H1 (cell line): ENCODE data around the gene NASP. TPM values are rescaled to one million over a fixed set of nuclear protein-coding genes. Genes with fewer than 3 reads are reported as not detected.

ENCODE experiments used
- CTCF ChIA-PET: fragments of 300-600 bp; sonication (Branson Sonifier 250); formaldehyde crosslinking; loops from one replicate; lab custom pipeline; 2021; ENCODE audit not compliant: partially characterized antibody; lab: Charles Lee
- POLR2A ChIA-PET: fragments of 300-600 bp; sonication (Branson Sonifier 250); formaldehyde crosslinking; loops from one replicate; lab custom pipeline; 2021; ENCODE audit warnings: inconsistent platforms; ENCODE audit not compliant: partially characterized antibody; lab: Charles Lee
- DNase-seq, 2 experiments: peaks; one replicate each; pipeline versions ENCODE4 v3.0.0 to v3.0.0-alpha.2; 2010 to 2022; ENCODE audit warnings: low spot score in 2 of 2, low read depth in 1 of 2, mixed read lengths in 1 of 2
- FAIRE-seq: peaks from 2 replicates; lab custom pipeline; 2011; peaks lifted over from hg19 to GRCh38; lab: Jason Lieb, UNC
- H2AFZ ChIP-seq: 2 replicates; pipeline ENCODE4 v1.8.1; 2012; ENCODE audit warnings: low read length, inconsistent platforms
- H2AK5ac ChIP-seq: 2 replicates; pipeline ENCODE4 v1.6.1; 2013; ENCODE audit warnings: low read depth, low read length
- H2BK120ac ChIP-seq: replicated peaks from 2 replicates; pipeline ENCODE3; 2013; ENCODE audit warnings: low read depth, low read length, inconsistent platforms
- H2BK12ac ChIP-seq: 2 replicates; pipeline ENCODE4 v1.6.1; 2013; ENCODE audit warnings: low read depth, low read length
- H2BK15ac ChIP-seq: 2 replicates; pipeline ENCODE4 v1.6.1; 2013; ENCODE audit warnings: low read length
- H2BK20ac ChIP-seq: 2 replicates; pipeline ENCODE4 v1.6.1; 2013; ENCODE audit warnings: low read length
- H2BK5ac ChIP-seq: 2 replicates; pipeline ENCODE4 v1.6.1; 2013; ENCODE audit warnings: low read depth, low read length
- H3K14ac ChIP-seq: 2 replicates; pipeline ENCODE4 v1.6.1; 2013; ENCODE audit warnings: inconsistent platforms; ENCODE audit not compliant: insufficient read length
- H3K18ac ChIP-seq: 2 replicates; pipeline ENCODE4 v1.6.1; 2013; ENCODE audit warnings: low read length; ENCODE audit errors: extremely low read depth
- H3K23ac ChIP-seq: 2 replicates; pipeline ENCODE4 v1.6.1; 2013; ENCODE audit warnings: inconsistent platforms; ENCODE audit not compliant: insufficient read length
- H3K23me2 ChIP-seq: 2 replicates; pipeline ENCODE4 v1.6.1; 2013; ENCODE audit warnings: low read depth, low read length
- H3K27ac ChIP-seq: 2 replicates; pipeline ENCODE4 v1.6.1; 2011; ENCODE audit warnings: low read depth, low read length, inconsistent platforms
- H3K27me3 ChIP-seq, 4 experiments: replicated peaks in 1 of 4; 1 replicate in 1 of 4; 2 replicates in 3 of 4; pipeline versions ENCODE4 v1.6.1 to v1.8.1; 2011 to 2013; ENCODE audit warnings: low read length in 3 of 4, mild to moderate bottlenecking in 3 of 4, inconsistent platforms in 2 of 4, mixed read lengths in 2 of 4, moderate library complexity in 1 of 4; ENCODE audit not compliant: control insufficient read depth in 3 of 4, insufficient read depth in 3 of 4; ENCODE audit errors: extremely low read depth in 1 of 4
- H3K36me3 ChIP-seq, 4 experiments: 2 replicates each; pipeline versions ENCODE4 v1.6.1 to v1.8.1; 2011 to 2013; ENCODE audit warnings: mild to moderate bottlenecking in 4 of 4, low read length in 3 of 4, moderate library complexity in 2 of 4, control low read depth in 1 of 4, inconsistent platforms in 1 of 4; ENCODE audit not compliant: insufficient read depth in 4 of 4, control insufficient read depth in 2 of 4
- H3K4ac ChIP-seq: replicated peaks from 2 replicates; pipeline ENCODE3; 2013; ENCODE audit warnings: low read length, low read depth, mixed read lengths, inconsistent platforms; ENCODE audit not compliant: insufficient read length
- H3K4me1 ChIP-seq, 4 experiments: replicated peaks in 1 of 4; 1 replicate in 1 of 4; 2 replicates in 3 of 4; pipeline versions ENCODE4 v1.6.1 to v1.8.1; 2011 to 2013; ENCODE audit warnings: low read length in 3 of 4, inconsistent platforms in 2 of 4, mixed read lengths in 1 of 4; ENCODE audit not compliant: insufficient read depth in 4 of 4, control insufficient read depth in 3 of 4
- H3K4me2 ChIP-seq, 2 experiments: 2 replicates each; pipeline versions ENCODE4 v1.6.1 to v1.8.1; 2011 to 2013; ENCODE audit warnings: low read depth in 2 of 2, low read length in 2 of 2, control low read depth in 1 of 2, inconsistent platforms in 1 of 2, mild to moderate bottlenecking in 1 of 2; ENCODE audit not compliant: insufficient read depth in 1 of 2
- H3K4me3 ChIP-seq, 4 experiments: fragments of 200-600, 300-600 bp in 1 of 4; sonication (generic), shearing (Covaris generic), sonication (Bioruptor Twin) in 1 of 4; 2 replicates each; pipeline versions ENCODE4 v1.5.1 to v1.8.1; 2011 to 2016; ENCODE audit warnings: low read length in 4 of 4, low read depth in 3 of 4, control low read depth in 2 of 4, inconsistent platforms in 2 of 4, mild to moderate bottlenecking in 2 of 4, mixed read lengths in 1 of 4, moderate library complexity in 1 of 4; ENCODE audit not compliant: insufficient read depth in 2 of 4; ENCODE audit errors: extremely low read depth in 1 of 4
- H3K56ac ChIP-seq: replicated peaks from 2 replicates; pipeline ENCODE3; 2013; ENCODE audit warnings: low read depth, mild to moderate bottlenecking, mixed read lengths, low read length, inconsistent platforms; ENCODE audit not compliant: insufficient read length
- H3K79me1 ChIP-seq: 2 replicates; pipeline ENCODE4 v1.6.1; 2013; ENCODE audit warnings: low read depth, low read length, control low read depth
- H3K79me2 ChIP-seq, 2 experiments: 2 replicates each; pipeline versions ENCODE4 v1.6.1 to v1.8.1; 2012 to 2013; ENCODE audit warnings: low read length in 2 of 2, mild to moderate bottlenecking in 2 of 2, inconsistent platforms in 1 of 2; ENCODE audit not compliant: insufficient read depth in 2 of 2, control insufficient read depth in 1 of 2
- H3K9ac ChIP-seq, 4 experiments: replicated peaks in 1 of 4; 1 replicate in 1 of 4; 2 replicates in 3 of 4; pipeline versions ENCODE4 v1.6.1 to v1.8.1; 2011 to 2013; ENCODE audit warnings: low read depth in 3 of 4, low read length in 3 of 4, control low read depth in 2 of 4, mild to moderate bottlenecking in 2 of 4, moderate library complexity in 2 of 4, inconsistent platforms in 1 of 4; ENCODE audit errors: extremely low read depth in 1 of 4
- H3K9me3 ChIP-seq, 2 experiments: 2 replicates each; pipeline versions ENCODE4 v1.6.1 to v1.8.1; 2012 to 2013; ENCODE audit warnings: mild to moderate bottlenecking in 2 of 2, moderate library complexity in 2 of 2, control low read depth in 1 of 2, inconsistent platforms in 1 of 2, low read depth in 1 of 2, low read length in 1 of 2, mixed read lengths in 1 of 2; ENCODE audit not compliant: insufficient read depth in 2 of 2
- H4K20me1 ChIP-seq, 2 experiments: replicated peaks in 1 of 2; 2 replicates each; pipeline versions ENCODE3 to v1.8.1; 2011 to 2013; ENCODE audit warnings: inconsistent platforms in 2 of 2, low read length in 2 of 2, mild to moderate bottlenecking in 1 of 2; ENCODE audit not compliant: insufficient read depth in 2 of 2, control insufficient read depth in 1 of 2
- H4K5ac ChIP-seq: 2 replicates; pipeline ENCODE4 v1.6.1; 2013; ENCODE audit warnings: low read length, low read depth, mixed read lengths, inconsistent platforms; ENCODE audit not compliant: insufficient read length
- H4K8ac ChIP-seq: 2 replicates; pipeline ENCODE4 v1.8.0; 2013; ENCODE audit warnings: mild to moderate bottlenecking, moderate library complexity, low read length, inconsistent platforms; ENCODE audit not compliant: insufficient read depth; ENCODE audit errors: extremely low read depth
- H4K91ac ChIP-seq: replicated peaks from 2 replicates; pipeline ENCODE3; 2013; ENCODE audit warnings: low read length, mixed read lengths, inconsistent platforms; ENCODE audit not compliant: insufficient read length
- BCL11A ChIP-seq, 2 experiments: IDR thresholded peaks; one replicate each; pipeline ENCODE4 v1.6.1; 2011; ENCODE audit warnings: low read depth in 2 of 2, low read length in 2 of 2, mild to moderate bottlenecking in 2 of 2
- POLR2AphosphoS5 ChIP-seq: IDR thresholded peaks from 2 replicates; pipeline ENCODE4 v1.6.1; 2011; ENCODE audit warnings: low read depth, low read length
- WGBS, 2 experiments: shearing (Covaris generic) in 1 of 2; methylation state at CpG; one replicate each; pipeline versions ENCODE4 v1.1.6 to v1.1.7; 2013 to 2015; ENCODE audit warnings: low lambda C conversion rate in 2 of 2, mixed read lengths in 2 of 2, inconsistent platforms in 1 of 2, low coverage in 1 of 2, missing lambda C conversion rate in 1 of 2; ENCODE audit not compliant: insufficient replicate concordance in 2 of 2, insufficient coverage in 1 of 2, insufficient read length in 1 of 2; ENCODE audit errors: extremely low coverage in 1 of 2, missing lambda C conversion rate in 1 of 2; 5-methylcytosine and 5-hydroxymethylcytosine counted together
- polyA plus RNA-seq, 7 experiments: library from polyadenylated mRNA; depleted of rRNA in 3 of 7; stranded (reverse) in 5 of 7; unstranded in 2 of 7; fragments of >200 nt in 5 of 7; fragments of 200-250 nt in 2 of 7; gene quantifications; 1 replicate in 5 of 7; 2 replicates in 1 of 7; 4 replicates in 1 of 7; pipeline versions ENCODE4 v1.2.1 to v1.2.3, GENCODE V29; 2011 to 2013; ENCODE audit warnings: missing spikeins in 2 of 7, mixed read lengths in 2 of 7
- total RNA-seq: library from RNA; stranded (reverse); fragmentation: NEBNext Ultra II Directional; extraction: Animal tissue kit (Norgen Biotek cat#: 25700); gene quantifications from 2 replicates; pipeline ENCODE4 v1.2.1, GENCODE V29; 2021

The NASP gene
- total and polyA plus RNA-seq, 2 of the 8 experiments (the other 6 are each of a cell fraction or from before 2014, with no cell fraction given): 263 to 647 TPM

DNA sequence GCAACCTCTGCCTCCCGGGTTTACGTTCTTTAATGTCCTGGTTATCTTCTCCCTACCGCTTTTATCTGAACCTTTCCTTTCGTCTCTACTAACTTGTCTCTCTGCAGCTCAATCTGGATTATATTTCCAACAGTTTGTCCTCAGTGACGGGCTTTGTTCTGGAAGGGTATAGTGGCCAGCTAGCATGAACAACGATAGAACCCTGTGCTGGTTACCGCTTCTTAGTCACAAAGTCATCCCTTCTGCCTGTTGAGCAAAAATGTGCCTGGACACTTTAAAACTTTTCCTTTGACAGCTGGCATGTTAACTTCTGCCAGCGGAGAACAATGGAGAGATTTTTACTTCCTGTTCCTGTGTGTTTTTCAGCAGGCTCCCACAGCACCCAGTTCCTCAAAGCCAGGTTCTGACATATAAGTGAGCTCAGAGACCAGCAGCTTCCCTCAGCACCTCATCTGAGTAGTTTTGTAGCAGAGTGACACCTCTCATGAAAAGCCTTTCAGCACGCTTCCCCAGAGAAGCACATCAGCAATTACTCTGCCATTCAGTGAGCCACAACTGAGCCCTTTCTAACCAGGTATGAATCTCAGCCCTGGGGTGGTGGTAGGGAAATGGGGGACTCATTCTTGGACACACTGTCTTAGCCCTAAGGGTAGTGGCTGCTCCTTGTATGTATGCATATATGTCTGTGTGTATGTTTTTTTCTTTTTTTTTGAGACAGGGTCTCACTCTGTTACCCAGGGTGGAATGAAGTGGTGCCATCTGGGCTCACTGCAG is 63.6 kb downstream of the NASP start:
- CTCF ChIA-PET: interaction anchor here (0.6 to 0.7 kb wide), 2 partner anchors 12 to 154 kb away, joined by 3 read pairs; no protein-coding TSS in a partner anchor
- H2AK5ac ChIP-seq: no peak overlapping the region
- no peak overlapping the region for H2BK120ac ChIP-seq
- 89% methylated on average over 9 of the region's 9 CpGs; no CpG with 5 or more reads in 1 of the 2 experiments for WGBS, 2 experiments
- peaks cover 3% of the 10 kb centered on the region; the same call in 1 of the 2 replicates for H3K79me1 ChIP-seq
- DNase-seq (no peak), FAIRE-seq (no peak)
- no peaks in the 10 kb centered on the region for H3K27me3 ChIP-seq
- no peak overlapping the region for H4K5ac ChIP-seq
- no peak overlapping the region for H2BK12ac ChIP-seq
- peaks cover 0 to 24% of the 10 kb centered on the region in 2 experiments; a peak in 2 of 4 replicates for H3K79me2 ChIP-seq
- no peak overlapping the region for H3K23ac ChIP-seq
- H3K9me3 ChIP-seq: no peaks in the 10 kb centered on the region
- H3K9ac ChIP-seq: no peak overlapping the region
- H3K18ac ChIP-seq: no peak overlapping the region
- POLR2A ChIA-PET: interaction anchor here (0.6 to 2.1 kb wide), 7 partner anchors 9 to 84 kb away, joined by 3 to 7 read pairs (median 3); partner anchors contain the start of gene NASP
- no peak overlapping the region; the same call in 1 of the 2 replicates for H2BK5ac ChIP-seq
- H3K36me3 ChIP-seq: peaks cover 5 to 64% (median 26%) of the 10 kb centered on the region in 4 experiments
- H3K14ac ChIP-seq: no peak overlapping the region
- H4K20me1 ChIP-seq: peaks cover 0 to 6% of the 10 kb centered on the region in 2 experiments
- H2AFZ ChIP-seq: no peak overlapping the region
- no peak overlapping the region for H3K4ac ChIP-seq
- no peak overlapping the region for H4K91ac ChIP-seq
- 0 out of 2 replicates have a peak, but pooled peaks have one; percentile 11 for TF ChIP-seq POLR2AphosphoS5
- no peak for TF ChIP-seq BCL11A (IDR thresholded peaks at IDR 0.05; ENCODE audit: low read depth in 2 of 2, low read length in 2 of 2)
- H3K56ac ChIP-seq: no peak overlapping the region
- no peaks in the 10 kb centered on the region for H3K4me1 ChIP-seq
- no peak overlapping the region for H4K8ac ChIP-seq
- H3K4me2 ChIP-seq: no peak overlapping the region
- no peak overlapping the region for H2BK15ac ChIP-seq
- H2BK20ac ChIP-seq: no peak overlapping the region
- H3K4me3 ChIP-seq: no peak overlapping the region
- no peak overlapping the region for H3K27ac ChIP-seq
- no peaks in the 10 kb centered on the region for H3K23me2 ChIP-seq
